ENCODE results near the gene ZNHIT1. TPM values are rescaled to one million over a fixed set of nuclear protein-coding genes. Genes with fewer than 3 reads are reported as not detected.
A peak's percentile ranks its signal among the peaks of the same experiment; 100 is the strongest.

Gene ZNHIT1
- total RNA-seq, 1 experiment from 2014 or later = 69.7 TPM

DNA sequence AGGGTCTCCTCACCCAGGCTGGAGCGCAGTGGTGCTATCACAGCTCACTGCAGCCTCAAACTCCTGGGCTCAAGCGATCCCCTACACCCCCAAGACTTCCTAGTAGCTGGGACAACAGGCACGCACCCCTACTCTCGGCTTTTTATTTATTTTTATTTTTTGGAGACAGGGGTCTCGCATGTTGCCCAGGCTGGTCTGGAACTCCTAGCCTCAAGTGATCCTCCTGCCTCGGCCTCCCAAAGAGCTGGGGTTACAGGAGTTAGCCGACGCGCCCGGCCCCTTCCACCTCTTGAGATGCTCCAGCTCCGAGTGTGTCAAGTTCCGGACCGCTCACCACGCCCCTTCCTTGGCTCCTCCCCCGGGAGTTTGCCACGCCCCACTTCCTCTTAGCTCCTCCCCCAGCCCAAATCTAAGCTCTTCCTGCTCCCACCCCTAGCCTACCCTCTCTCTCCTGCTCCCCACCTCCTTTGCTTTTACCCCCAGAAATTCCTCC lies 44.2 kb upstream of the ZNHIT1 start:
- TF ChIP-seq POLR2AphosphoS5 (IDR thresholded peaks at IDR 0.05; ENCODE audit: low read depth, low read length) (no peak), TCF7L2 (IDR thresholded peaks at IDR 0.05; ENCODE audit: low read depth, low read length) (no peak), SIN3A (IDR thresholded peaks at IDR 0.05; ENCODE audit: borderline replicate concordance, insufficient read depth, low read depth, low read length) (no peak)
- TF ChIP-seq, protein P1, sequence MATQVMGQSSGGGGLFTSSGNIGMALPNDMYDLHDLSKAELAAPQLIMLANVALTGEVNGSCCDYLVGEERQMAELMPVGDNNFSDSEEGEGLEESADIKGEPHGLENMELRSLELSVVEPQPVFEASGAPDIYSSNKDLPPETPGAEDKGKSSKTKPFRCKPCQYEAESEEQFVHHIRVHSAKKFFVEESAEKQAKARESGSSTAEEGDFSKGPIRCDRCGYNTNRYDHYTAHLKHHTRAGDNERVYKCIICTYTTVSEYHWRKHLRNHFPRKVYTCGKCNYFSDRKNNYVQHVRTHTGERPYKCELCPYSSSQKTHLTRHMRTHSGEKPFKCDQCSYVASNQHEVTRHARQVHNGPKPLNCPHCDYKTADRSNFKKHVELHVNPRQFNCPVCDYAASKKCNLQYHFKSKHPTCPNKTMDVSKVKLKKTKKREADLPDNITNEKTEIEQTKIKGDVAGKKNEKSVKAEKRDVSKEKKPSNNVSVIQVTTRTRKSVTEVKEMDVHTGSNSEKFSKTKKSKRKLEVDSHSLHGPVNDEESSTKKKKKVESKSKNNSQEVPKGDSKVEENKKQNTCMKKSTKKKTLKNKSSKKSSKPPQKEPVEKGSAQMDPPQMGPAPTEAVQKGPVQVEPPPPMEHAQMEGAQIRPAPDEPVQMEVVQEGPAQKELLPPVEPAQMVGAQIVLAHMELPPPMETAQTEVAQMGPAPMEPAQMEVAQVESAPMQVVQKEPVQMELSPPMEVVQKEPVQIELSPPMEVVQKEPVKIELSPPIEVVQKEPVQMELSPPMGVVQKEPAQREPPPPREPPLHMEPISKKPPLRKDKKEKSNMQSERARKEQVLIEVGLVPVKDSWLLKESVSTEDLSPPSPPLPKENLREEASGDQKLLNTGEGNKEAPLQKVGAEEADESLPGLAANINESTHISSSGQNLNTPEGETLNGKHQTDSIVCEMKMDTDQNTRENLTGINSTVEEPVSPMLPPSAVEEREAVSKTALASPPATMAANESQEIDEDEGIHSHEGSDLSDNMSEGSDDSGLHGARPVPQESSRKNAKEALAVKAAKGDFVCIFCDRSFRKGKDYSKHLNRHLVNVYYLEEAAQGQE (IDR thresholded peaks at IDR 0.05; ENCODE audit: insufficient read depth in 1 of 2, low read depth in 2 of 2, low read length in 1 of 2) = no peak
- TF ChIP-seq, protein P2, sequence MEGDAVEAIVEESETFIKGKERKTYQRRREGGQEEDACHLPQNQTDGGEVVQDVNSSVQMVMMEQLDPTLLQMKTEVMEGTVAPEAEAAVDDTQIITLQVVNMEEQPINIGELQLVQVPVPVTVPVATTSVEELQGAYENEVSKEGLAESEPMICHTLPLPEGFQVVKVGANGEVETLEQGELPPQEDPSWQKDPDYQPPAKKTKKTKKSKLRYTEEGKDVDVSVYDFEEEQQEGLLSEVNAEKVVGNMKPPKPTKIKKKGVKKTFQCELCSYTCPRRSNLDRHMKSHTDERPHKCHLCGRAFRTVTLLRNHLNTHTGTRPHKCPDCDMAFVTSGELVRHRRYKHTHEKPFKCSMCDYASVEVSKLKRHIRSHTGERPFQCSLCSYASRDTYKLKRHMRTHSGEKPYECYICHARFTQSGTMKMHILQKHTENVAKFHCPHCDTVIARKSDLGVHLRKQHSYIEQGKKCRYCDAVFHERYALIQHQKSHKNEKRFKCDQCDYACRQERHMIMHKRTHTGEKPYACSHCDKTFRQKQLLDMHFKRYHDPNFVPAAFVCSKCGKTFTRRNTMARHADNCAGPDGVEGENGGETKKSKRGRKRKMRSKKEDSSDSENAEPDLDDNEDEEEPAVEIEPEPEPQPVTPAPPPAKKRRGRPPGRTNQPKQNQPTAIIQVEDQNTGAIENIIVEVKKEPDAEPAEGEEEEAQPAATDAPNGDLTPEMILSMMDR (IDR thresholded peaks at IDR 0.05) = no peak
- CTCF ChIA-PET = interaction anchor here (0.9 to 1.0 kb wide), 2 partner anchors 19 to 22 kb away, joined by 3 to 7 read pairs; no protein-coding TSS in a partner anchor
- POLR2A ChIA-PET = interaction anchor here (0.6 to 1.7 kb wide), 4 partner anchors 15 to 44 kb away, joined by 4 to 7 read pairs (median 6); partner anchors contain the start of gene ZNHIT1
- Histone ChIP-seq H3K9me3 (ENCODE audit: control insufficient read depth, insufficient read depth, low read depth, low read length) (no peaks in the 10 kb centered on the region), H3K36me3 (ENCODE audit: control insufficient read depth, insufficient read depth, low read length) (no peaks in the 10 kb centered on the region), H3K27ac (ENCODE audit: low read length) (no peak overlapping the region), H3K4me1 (ENCODE audit: control insufficient read depth, insufficient read depth, low read length) (peaks cover 33% of the 10 kb centered on the region), H3K27me3 (ENCODE audit: control insufficient read depth, insufficient read depth, low read length) (peaks cover 16% of the 10 kb centered on the region), H3K4me3 (ENCODE audit: low read depth in 2 of 2, low read length in 2 of 2) (peak overlapping the region; percentile 31 to 62)
- ATAC-seq = peak; percentile 74
- in situ Hi-C loops (cut with HindIII; ENCODE audit: low pct_unique_long_range_greater_than_20kb, low sequenced_read_pairs) (no loop called here), intact Hi-C loops (cut with micrococcal nuclease; ENCODE audit: unreplicated experiment) (no loop called here)
- no peak for DNase-seq (ENCODE audit: low read depth, low spot score)
- BruUV-seq (replicated peaks) = no TSS peak

- CTCF ChIA-PET = interaction anchor here (0.9 to 1.0 kb wide), 2 partner anchors 18 to 21 kb away, joined by 3 to 7 read pairs; no protein-coding TSS in a partner anchor
- intact Hi-C loops (cut with micrococcal nuclease; ENCODE audit: unreplicated experiment) = no loop called here
- BruUV-seq (replicated peaks) = no TSS peak
These were observed 43.6 kb upstream of the ZNHIT1 start for GRCh38 chr7:101174322-101174854.

GRCh38 chr7:101175664-101176063 lies 42.3 kb upstream of the ZNHIT1 start:
- intact Hi-C loops (cut with micrococcal nuclease; ENCODE audit: unreplicated experiment) (no loop called here), in situ Hi-C loops (cut with HindIII; ENCODE audit: low pct_unique_long_range_greater_than_20kb, low sequenced_read_pairs) (no loop called here)
- Histone ChIP-seq H3K27me3 (ENCODE audit: control insufficient read depth, insufficient read depth, low read length) (peaks cover 13% of the 10 kb centered on the region), H3K27ac (ENCODE audit: low read length) (no peak overlapping the region), H3K9me3 (ENCODE audit: control insufficient read depth, insufficient read depth, low read depth, low read length) (no peaks in the 10 kb centered on the region), H3K36me3 (ENCODE audit: control insufficient read depth, insufficient read depth, low read length) (no peaks in the 10 kb centered on the region), H3K4me1 (ENCODE audit: control insufficient read depth, insufficient read depth, low read length) (peaks cover 22% of the 10 kb centered on the region), H3K4me3 (ENCODE audit: low read depth in 2 of 2, low read length in 2 of 2) (no peak overlapping the region)
- no TSS peak for BruUV-seq (replicated peaks)
- DNase-seq (ENCODE audit: low read depth, low spot score) (no peak), ATAC-seq (no peak)
- ChIA-PET CTCF (no interaction called here), POLR2A (no interaction called here)
- TF ChIP-seq TCF7L2 (IDR thresholded peaks at IDR 0.05; ENCODE audit: low read depth, low read length) (no peak), POLR2AphosphoS5 (IDR thresholded peaks at IDR 0.05; ENCODE audit: low read depth, low read length) (no peak), SIN3A (IDR thresholded peaks at IDR 0.05; ENCODE audit: borderline replicate concordance, insufficient read depth, low read depth, low read length) (no peak)
- TF ChIP-seq, protein P1 (IDR thresholded peaks at IDR 0.05; ENCODE audit: insufficient read depth in 1 of 2, low read depth in 2 of 2, low read length in 1 of 2) = no peak
- TF ChIP-seq, protein P2 (IDR thresholded peaks at IDR 0.05) = no peak

More at GRCh38 chr7:101174322-101174854, 43.6 kb upstream of the ZNHIT1 start:
- Histone ChIP-seq H3K4me3 (ENCODE audit: low read depth in 2 of 2, low read length in 2 of 2) (no peak overlapping the region), H3K36me3 (ENCODE audit: control insufficient read depth, insufficient read depth, low read length) (no peaks in the 10 kb centered on the region), H3K27ac (ENCODE audit: low read length) (no peak overlapping the region), H3K27me3 (ENCODE audit: control insufficient read depth, insufficient read depth, low read length) (peaks cover 16% of the 10 kb centered on the region), H3K4me1 (ENCODE audit: control insufficient read depth, insufficient read depth, low read length) (peaks cover 31% of the 10 kb centered on the region), H3K9me3 (ENCODE audit: control insufficient read depth, insufficient read depth, low read depth, low read length) (no peaks in the 10 kb centered on the region)
- POLR2A ChIA-PET = interaction anchor here (0.6 to 1.7 kb wide), 5 partner anchors 15 to 44 kb away, joined by 4 to 7 read pairs (median 6); partner anchors contain the start of gene ZNHIT1
- no peak for TF ChIP-seq TCF7L2 (IDR thresholded peaks at IDR 0.05; ENCODE audit: low read depth, low read length)
- DNase-seq (ENCODE audit: low read depth, low spot score) = no peak
- no peak for ATAC-seq
- in situ Hi-C loops (cut with HindIII; ENCODE audit: low pct_unique_long_range_greater_than_20kb, low sequenced_read_pairs) = no loop called here
